HepG2 (cell line): ENCODE results near the gene KCNMB2.

Experiments used
- ATM ChIP-seq: fragments of 450-650 bp; IDR thresholded peaks from 2 replicates; pipeline ENCODE4 v1.7.1; 2017; ENCODE audit warnings: mild to moderate bottlenecking, borderline replicate concordance
- CTCF ChIP-seq: sonication (generic); formaldehyde crosslinking; IDR thresholded peaks from 2 replicates; pipeline ENCODE4 v1.5.0; 2020; ENCODE audit warnings: mild to moderate bottlenecking, missing genetic modification reagents, moderate library complexity
- DNMT1 ChIP-seq: sonication (generic); formaldehyde crosslinking; IDR thresholded peaks from 2 replicates; pipeline ENCODE4 v1.5.1; 2020; ENCODE audit warnings: mild to moderate bottlenecking, missing genetic modification reagents
- EZH2 ChIP-seq: conservative IDR thresholded peaks from 2 replicates; pipeline ENCODE4 v1.6.1; 2012; ENCODE audit warnings: mild to moderate bottlenecking, low read depth, low read length, moderate library complexity
- HNF4A ChIP-seq: sonication (generic); formaldehyde crosslinking; IDR thresholded peaks from 2 replicates; pipeline ENCODE4 v1.4.0; 2020; ENCODE audit warnings: missing genetic modification reagents
- MXD3 ChIP-seq: IDR thresholded peaks from 2 replicates; pipeline ENCODE4 v1.6.1; 2016; ENCODE audit warnings: mild to moderate bottlenecking, missing biosample characterization, missing genetic modification reagents
- PAX8 ChIP-seq: sonication (generic); formaldehyde crosslinking; IDR thresholded peaks from 2 replicates; pipeline ENCODE4 v1.8.0; 2022; ENCODE audit warnings: mild to moderate bottlenecking, missing genetic modification reagents, borderline replicate concordance
- TCF7 ChIP-seq: sonication (generic); IDR thresholded peaks from 2 replicates; pipeline ENCODE4 v1.6.1; 2016; ENCODE audit warnings: antibody characterized with exemption, low read depth
- ZBTB10 ChIP-seq: sonication (generic); formaldehyde crosslinking; IDR thresholded peaks from 2 replicates; pipeline ENCODE4 v1.4.0; 2020; ENCODE audit warnings: missing genetic modification reagents, borderline replicate concordance
- ZFX ChIP-seq: sonication (generic); formaldehyde crosslinking; IDR thresholded peaks from 2 replicates; pipeline ENCODE4 v1.4.0; 2020; ENCODE audit warnings: mild to moderate bottlenecking, low read depth, missing genetic modification reagents, moderate library complexity
- ZHX2 ChIP-seq, 2 experiments: sonication (generic) in 1 of 2; formaldehyde crosslinking in 1 of 2; IDR thresholded peaks; 2 replicates each; pipeline versions ENCODE4 v1.6.1 to v1.9.0; 2014 to 2022; ENCODE audit warnings: antibody characterized with exemption in 1 of 2, borderline replicate concordance in 1 of 2, inconsistent platforms in 1 of 2, low read depth in 1 of 2, missing genetic modification reagents in 1 of 2
- ZKSCAN8 ChIP-seq: IDR thresholded peaks from 2 replicates; pipeline ENCODE4 v1.6.1; 2016; ENCODE audit warnings: borderline replicate concordance, missing genetic modification reagents, missing compliant biosample characterization
- ZNF639 ChIP-seq: conservative IDR thresholded peaks from 2 replicates; pipeline ENCODE4 v1.6.1; 2018; ENCODE audit warnings: missing genetic modification reagents
- ZNF777 ChIP-seq: sonication (generic); formaldehyde crosslinking; IDR thresholded peaks from 2 replicates; pipeline ENCODE4 v1.4.0; 2020; ENCODE audit warnings: missing genetic modification reagents

- TF ChIP-seq ZKSCAN8 (no peak), ZNF639 (CRISPR knock-in tag) (no peak), ZBTB10 (CRISPR knock-in tag) (no peak), EZH2 (no peak), DNMT1 (CRISPR knock-in tag) (no peak), CTCF (no peak), HNF4A (CRISPR knock-in tag) (no peak), ZHX2 (IDR thresholded peaks at IDR 0.05; ENCODE audit: low read depth) (no peak), ZHX2 (CRISPR knock-in tag; IDR thresholded peaks at IDR 0.05; ENCODE audit: borderline replicate concordance) (no peak), TCF7 (no peak), ATM (no peak), PAX8 (CRISPR knock-in tag) (no peak), ZFX (CRISPR knock-in tag) (no peak), MXD3 (CRISPR knock-in tag) (no peak), ZNF777 (CRISPR knock-in tag) (no peak)
Observed at GRCh38 chr3:178540184-178540583, 3.9 kb downstream of the KCNMB2 start.
